Karpas-422 (cell line): ENCODE data around the gene TBC1D16. TPM values are rescaled to one million over a fixed set of nuclear protein-coding genes. Genes with fewer than 3 reads are reported as not detected.

Source experiments
- DNase-seq: peaks from one replicate; pipeline ENCODE4 v3.0.0-alpha.2; 2015
- H2AFZ ChIP-seq: fragments of 200-600 bp; sonication (generic); 2 replicates; pipeline ENCODE4 v1.6.1; 2014; ENCODE audit warnings: antibody characterized with exemption, low read length, mixed read lengths
- H3K27ac ChIP-seq: fragments of 200-600 bp; sonication (generic); 2 replicates; pipeline ENCODE4 v1.5.1; 2014; ENCODE audit warnings: mild to moderate bottlenecking, low read length, moderate library complexity
- H3K27me3 ChIP-seq: fragments of 200-600 bp; sonication (generic); 2 replicates; pipeline ENCODE4 v1.6.1; 2014; ENCODE audit warnings: low read length, mixed read lengths
- H3K36me3 ChIP-seq: fragments of 200-600 bp; sonication (generic); 2 replicates; pipeline ENCODE4 v1.6.1; 2014; ENCODE audit warnings: low read length, mixed read lengths; ENCODE audit not compliant: insufficient read depth
- H3K4me1 ChIP-seq: fragments of 200-600 bp; sonication (generic); 2 replicates; pipeline ENCODE4 v1.6.1; 2014; ENCODE audit warnings: mild to moderate bottlenecking, low read length, mixed read lengths
- H3K4me2 ChIP-seq: fragments of 200-600 bp; sonication (generic); 2 replicates; pipeline ENCODE4 v1.6.1; 2014; ENCODE audit warnings: low read length, low read depth, mild to moderate bottlenecking; ENCODE audit not compliant: poor library complexity, severe bottlenecking
- H3K4me3 ChIP-seq: fragments of 200-600 bp; sonication (generic); 2 replicates; pipeline ENCODE4 v1.5.1; 2014; ENCODE audit warnings: mild to moderate bottlenecking, antibody characterized with exemption, low read length, mixed read lengths
- H3K79me2 ChIP-seq: fragments of 200-600 bp; sonication (generic); 2 replicates; pipeline ENCODE4 v1.6.1; 2014; ENCODE audit warnings: mild to moderate bottlenecking, low read length, mixed read lengths
- H3K9ac ChIP-seq: fragments of 200-600 bp; sonication (generic); 2 replicates; pipeline ENCODE4 v1.6.0; 2014; ENCODE audit warnings: low read length
- H3K9me2 ChIP-seq: fragments of 200-600 bp; sonication (generic), shearing (Covaris generic); replicated peaks from 2 replicates; pipeline ENCODE4 v1.6.0; 2014; ENCODE audit warnings: mild to moderate bottlenecking, low read length, moderate library complexity; ENCODE audit not compliant: insufficient read depth
- H3K9me3 ChIP-seq: fragments of 300-700, 200-600 bp; sonication (generic); 2 replicates; pipeline ENCODE4 v1.6.1; 2014; ENCODE audit warnings: low read length, mixed read lengths
- H4K20me1 ChIP-seq: fragments of 200-600 bp; sonication (generic); 2 replicates; pipeline ENCODE4 v1.6.1; 2014; ENCODE audit warnings: mild to moderate bottlenecking, antibody characterized with exemption, low read length, low read depth; ENCODE audit not compliant: insufficient read depth
- total RNA-seq: library from RNA; depleted of rRNA; stranded (reverse); fragments of >200 nt; shearing (Covaris generic); gene quantifications from 2 replicates; pipeline ENCODE4 v1.2.3, GENCODE V29; 2014; ENCODE audit warnings: low replicate concordance

Gene TBC1D16
- total RNA-seq, 1 experiment from 2014 or later = 0.22 TPM

- H3K36me3 ChIP-seq = no peaks in the 10 kb centered on the region
- H3K9ac ChIP-seq = no peak overlapping the region
- DNase-seq = no peak
- no peak overlapping the region for H3K27ac ChIP-seq
- H4K20me1 ChIP-seq = no peaks in the 10 kb centered on the region
- H3K4me1 ChIP-seq = no peaks in the 10 kb centered on the region
- H3K27me3 ChIP-seq = no peaks in the 10 kb centered on the region
- H3K4me3 ChIP-seq = no peak overlapping the region
- H2AFZ ChIP-seq = no peak overlapping the region
- H3K9me2 ChIP-seq = no peaks in the 10 kb centered on the region
- H3K4me2 ChIP-seq = no peak overlapping the region
- no peaks in the 10 kb centered on the region for H3K79me2 ChIP-seq
- no peaks in the 10 kb centered on the region for H3K9me3 ChIP-seq
These were observed 10.5 kb downstream of the TBC1D16 start for GRCh38 chr17:80025140-80025539.

GRCh38 chr17:80024206-80024972 is 11.3 kb downstream of the TBC1D16 start:
- Histone ChIP-seq H3K9me3 (no peaks in the 10 kb centered on the region), H4K20me1 (no peaks in the 10 kb centered on the region), H3K9me2 (no peaks in the 10 kb centered on the region), H3K9ac (no peak overlapping the region), H3K4me1 (no peaks in the 10 kb centered on the region), H3K4me3 (no peak overlapping the region), H3K4me2 (no peak overlapping the region), H3K79me2 (no peaks in the 10 kb centered on the region), H3K36me3 (no peaks in the 10 kb centered on the region), H2AFZ (no peak overlapping the region), H3K27ac (no peak overlapping the region), H3K27me3 (no peaks in the 10 kb centered on the region)
- DNase-seq = no peak

GRCh38 chr17:80023481-80024205 is 12.0 kb downstream of the TBC1D16 start:
- Histone ChIP-seq H3K9me3 (no peaks in the 10 kb centered on the region), H2AFZ (no peak overlapping the region), H3K79me2 (no peaks in the 10 kb centered on the region), H3K27ac (no peak overlapping the region), H3K27me3 (no peaks in the 10 kb centered on the region), H3K9ac (no peak overlapping the region), H4K20me1 (no peaks in the 10 kb centered on the region), H3K9me2 (no peaks in the 10 kb centered on the region), H3K4me3 (no peak overlapping the region), H3K36me3 (no peaks in the 10 kb centered on the region), H3K4me1 (no peaks in the 10 kb centered on the region), H3K4me2 (no peak overlapping the region)
- no peak for DNase-seq

GRCh38 chr17:80021600-80021999 is 14.1 kb downstream of the TBC1D16 start:
- no peaks in the 10 kb centered on the region for H3K27me3 ChIP-seq
- H3K9ac ChIP-seq = no peak overlapping the region
- H3K27ac ChIP-seq = no peak overlapping the region
- no peaks in the 10 kb centered on the region for H3K9me2 ChIP-seq
- H2AFZ ChIP-seq = no peak overlapping the region
- H4K20me1 ChIP-seq = no peaks in the 10 kb centered on the region
- no peaks in the 10 kb centered on the region for H3K4me1 ChIP-seq
- DNase-seq = no peak
- no peaks in the 10 kb centered on the region for H3K79me2 ChIP-seq
- H3K4me2 ChIP-seq = no peak overlapping the region
- H3K36me3 ChIP-seq = no peaks in the 10 kb centered on the region
- H3K4me3 ChIP-seq = no peak overlapping the region
- no peaks in the 10 kb centered on the region for H3K9me3 ChIP-seq

- Histone ChIP-seq H3K4me1 (no peaks in the 10 kb centered on the region), H3K27ac (no peak overlapping the region), H3K9ac (no peak overlapping the region), H4K20me1 (no peaks in the 10 kb centered on the region), H3K27me3 (no peaks in the 10 kb centered on the region), H3K4me3 (no peak overlapping the region), H3K79me2 (no peaks in the 10 kb centered on the region), H3K36me3 (no peaks in the 10 kb centered on the region), H3K4me2 (no peak overlapping the region), H2AFZ (no peak overlapping the region), H3K9me3 (no peaks in the 10 kb centered on the region), H3K9me2 (no peaks in the 10 kb centered on the region)
- DNase-seq = no peak
These were observed 16.6 kb downstream of the TBC1D16 start for GRCh38 chr17:80018917-80019651.

GRCh38 chr17:80017226-80018010 is 18.3 kb downstream of the TBC1D16 start:
- H3K36me3 ChIP-seq = no peaks in the 10 kb centered on the region
- H3K9ac ChIP-seq = no peak overlapping the region
- H3K9me2 ChIP-seq = no peaks in the 10 kb centered on the region
- no peaks in the 10 kb centered on the region for H3K9me3 ChIP-seq
- H3K79me2 ChIP-seq = no peaks in the 10 kb centered on the region
- no peaks in the 10 kb centered on the region for H3K27me3 ChIP-seq
- DNase-seq = no peak
- no peak overlapping the region for H3K27ac ChIP-seq
- no peak overlapping the region for H3K4me3 ChIP-seq
- no peak overlapping the region for H2AFZ ChIP-seq
- no peaks in the 10 kb centered on the region for H3K4me1 ChIP-seq
- H4K20me1 ChIP-seq = no peaks in the 10 kb centered on the region
- no peak overlapping the region for H3K4me2 ChIP-seq

GRCh38 chr17:80012765-80013741 is 22.6 kb downstream of the TBC1D16 start:
- Histone ChIP-seq H3K9me2 (no peaks in the 10 kb centered on the region), H3K27ac (no peak overlapping the region), H3K36me3 (no peaks in the 10 kb centered on the region), H2AFZ (no peak overlapping the region), H3K27me3 (no peaks in the 10 kb centered on the region), H3K4me1 (no peaks in the 10 kb centered on the region), H3K9ac (no peak overlapping the region), H3K9me3 (no peaks in the 10 kb centered on the region), H3K4me2 (no peak overlapping the region), H3K79me2 (no peaks in the 10 kb centered on the region), H4K20me1 (no peaks in the 10 kb centered on the region), H3K4me3 (no peak overlapping the region)
- no peak for DNase-seq
